NCI-H460 (cell line): ENCODE measurements around the gene TMEM222. TPM values are rescaled to one million over a fixed set of nuclear protein-coding genes. Genes with fewer than 3 reads are reported as not detected.
A peak's percentile ranks its signal among the peaks of the same experiment; 100 is the strongest.
"Not testable (repeated sequence)": the region's sequence is repeated elsewhere in the genome, so short reads cannot be mapped to it uniquely, and the experiment has no call there.

ENCODE experiments used
- DNase-seq: peaks from one replicate; pipeline ENCODE4 v3.0.0-alpha.2; 2016; ENCODE audit warnings: low read depth; ENCODE audit errors: extremely low read depth
- polyA plus RNA-seq: library from polyadenylated mRNA; depleted of rRNA; stranded (reverse); fragments of >200 nt; gene quantifications from 2 replicates; pipeline ENCODE4 v1.2.3, GENCODE V29; 2014; cell fraction: nucleus; rRNA removed
- total RNA-seq: library from RNA; depleted of rRNA; stranded (reverse); fragments of >200 nt; shearing (Covaris generic); gene quantifications from 2 replicates; pipeline ENCODE4 v1.2.3, GENCODE V29; 2014; rRNA removed

Gene TMEM222, protein sequence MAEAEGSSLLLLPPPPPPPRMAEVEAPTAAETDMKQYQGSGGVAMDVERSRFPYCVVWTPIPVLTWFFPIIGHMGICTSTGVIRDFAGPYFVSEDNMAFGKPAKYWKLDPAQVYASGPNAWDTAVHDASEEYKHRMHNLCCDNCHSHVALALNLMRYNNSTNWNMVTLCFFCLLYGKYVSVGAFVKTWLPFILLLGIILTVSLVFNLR
- 17.2 and 19.2 TPM in 2 replicates for total RNA-seq
- polyA plus RNA-seq, result 31.6 and 38.5 TPM in 2 replicates

DNA sequence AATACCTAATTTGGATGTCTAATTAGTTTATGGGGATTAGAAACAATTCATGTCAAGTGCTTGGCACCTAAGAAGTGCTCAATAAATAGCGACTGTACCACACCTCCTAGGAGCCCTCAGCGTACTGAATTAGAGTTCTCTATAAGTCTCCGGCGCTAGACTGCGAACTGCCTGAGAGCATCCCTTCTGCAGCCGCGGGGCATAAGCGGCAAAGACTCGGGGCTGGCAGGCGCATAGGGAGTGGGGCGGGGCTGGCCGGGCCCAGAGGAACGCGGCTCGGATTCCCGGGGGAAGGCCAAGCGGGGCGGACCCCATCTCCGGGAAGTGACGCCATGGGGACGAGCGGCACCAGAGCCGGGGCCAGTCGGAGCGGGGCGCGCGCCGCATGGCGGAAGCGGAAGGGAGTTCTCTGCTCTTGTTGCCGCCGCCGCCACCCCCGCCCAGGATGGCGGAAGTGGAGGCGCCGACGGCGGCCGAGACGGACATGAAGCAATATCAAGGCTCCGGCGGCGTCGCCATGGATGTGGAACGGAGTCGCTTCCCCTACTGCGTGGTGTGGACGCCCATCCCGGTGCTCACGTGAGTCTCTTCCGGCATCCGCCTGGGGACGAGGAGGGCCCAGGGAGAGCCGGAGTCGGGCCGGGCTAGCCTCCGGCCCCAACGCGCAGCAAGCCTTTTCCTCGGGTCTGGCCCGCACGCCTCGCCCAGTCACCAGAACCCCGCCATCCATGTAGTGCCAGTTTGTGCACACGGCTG is at the start of gene TMEM222:
Gene TMEM222, plus strand, starts transcription at position 351 of the 756 bp plus-strand sequence. Its CDS starts 35 bp downstream, at position 386.
- DNase-seq, result peak; percentile 89

DNA sequence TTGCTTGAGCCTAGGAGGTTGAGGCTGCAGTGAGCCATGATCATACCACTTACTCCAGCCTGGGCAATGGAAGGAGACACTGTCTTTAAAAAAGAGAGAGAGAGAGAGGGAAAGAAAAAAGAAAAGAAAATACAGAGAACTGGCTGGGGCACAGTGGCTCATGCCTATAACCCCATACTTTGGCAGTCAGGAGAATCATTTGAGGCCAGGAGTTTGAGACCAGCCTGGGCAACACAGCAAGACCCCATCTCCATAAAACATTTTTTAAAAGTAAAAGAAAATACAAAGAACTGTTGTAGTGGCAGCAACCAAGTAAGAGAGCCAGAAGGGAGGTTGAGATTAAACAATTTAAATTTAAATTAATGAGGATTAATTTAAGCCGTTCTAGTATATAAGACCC is 47.8 kb upstream of the TMEM222 start:
- no peak for DNase-seq

DNA sequence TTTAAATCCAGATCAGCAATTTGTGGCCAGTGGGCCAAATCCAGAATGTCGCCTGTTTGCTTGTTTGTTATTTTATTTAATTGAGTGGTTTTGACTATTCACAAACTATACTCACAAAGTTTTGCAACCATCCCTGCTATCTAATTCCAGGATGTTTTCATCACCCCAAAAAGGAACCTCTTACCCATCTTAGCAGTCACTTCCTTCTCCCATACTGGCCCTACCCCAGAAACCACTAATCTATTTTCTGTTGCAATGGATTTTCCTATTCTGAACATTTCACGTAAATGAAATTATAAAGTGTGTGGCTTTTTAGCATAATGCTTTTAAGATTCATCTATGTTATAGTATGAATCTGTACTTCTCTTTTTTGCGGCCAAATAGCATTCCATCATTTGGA is 46.3 kb upstream of the TMEM222 start:
- DNase-seq, result no peak

DNA sequence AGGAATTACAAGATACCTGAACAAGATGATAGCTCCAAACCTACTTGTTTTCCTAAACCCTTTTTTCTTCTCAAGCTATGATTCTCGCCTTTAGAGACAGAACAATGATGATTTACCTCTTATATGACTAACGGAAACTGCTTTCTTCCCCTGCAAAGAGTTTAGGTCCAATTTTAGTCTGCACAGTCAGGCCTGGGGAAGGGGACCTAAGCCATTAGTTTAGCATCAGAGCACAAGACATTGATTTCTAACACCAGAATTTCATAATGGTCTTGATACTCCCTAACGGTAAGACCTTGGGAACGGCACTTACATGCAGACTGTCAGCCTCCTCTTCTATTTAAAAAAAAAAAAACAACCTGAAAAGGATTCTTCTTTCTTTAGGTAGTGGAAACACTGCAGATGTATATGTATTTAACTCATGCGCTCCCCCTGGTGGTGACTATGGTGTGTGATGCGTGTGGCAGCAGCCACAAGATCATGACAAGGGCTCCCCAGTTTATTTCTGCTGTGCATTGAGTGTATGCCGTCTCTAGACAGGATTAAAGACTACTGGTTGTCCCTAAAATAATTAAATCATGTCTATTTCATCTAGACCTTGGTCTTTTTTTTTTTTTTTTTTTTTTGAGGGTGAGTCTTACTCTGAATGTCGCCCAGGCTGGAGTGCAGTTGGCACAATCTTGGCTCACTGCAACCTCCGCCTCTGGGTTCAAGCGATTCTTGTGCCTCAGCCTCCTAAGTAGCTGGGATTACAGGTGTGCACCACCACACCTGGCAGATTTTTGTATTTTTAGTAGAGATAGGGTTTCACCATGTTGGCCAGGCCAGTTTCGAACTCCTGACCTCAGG is 37.3 kb upstream of the TMEM222 start:
- peak; percentile 71 for DNase-seq

DNA sequence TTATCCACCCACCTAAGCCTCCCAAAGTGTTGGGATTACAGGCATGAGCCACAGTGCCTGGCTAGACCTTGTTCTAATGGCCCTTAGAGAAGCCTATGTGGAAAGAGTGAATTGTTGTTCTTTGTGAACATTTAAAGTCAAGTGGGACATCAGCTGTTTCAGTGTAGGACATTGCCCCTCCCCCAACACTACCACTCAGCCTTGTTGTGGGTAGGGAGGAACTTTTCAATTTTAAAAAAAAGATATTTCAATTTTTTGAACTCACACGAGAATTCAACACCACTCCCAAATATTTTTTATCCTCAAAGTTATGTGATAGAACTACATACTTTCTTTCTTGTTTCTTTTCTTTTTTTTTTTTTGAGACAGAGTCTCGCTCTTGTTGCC is 36.7 kb upstream of the TMEM222 start:
- no peak for DNase-seq

DNA sequence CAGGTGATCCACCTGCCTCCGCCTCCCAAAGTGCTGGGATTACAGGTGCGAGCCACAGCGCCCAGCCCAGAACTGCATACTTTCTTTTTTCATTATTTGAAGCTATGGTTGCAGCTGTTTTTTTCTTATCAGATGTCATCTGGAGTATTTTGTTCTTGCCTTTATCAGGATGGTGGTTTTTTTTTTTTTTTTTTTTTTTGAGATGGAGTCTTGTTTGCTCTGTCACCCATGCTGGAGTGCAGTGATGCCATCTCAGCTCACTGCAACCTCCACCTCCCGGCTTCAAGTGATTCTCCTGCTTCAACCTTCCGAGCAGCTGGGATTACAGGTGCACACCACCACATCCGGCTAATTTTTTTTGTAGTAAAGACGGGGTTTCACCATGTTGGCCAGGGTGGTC is 36.1 kb upstream of the TMEM222 start:
- DNase-seq, result not testable (repeated sequence)

DNA sequence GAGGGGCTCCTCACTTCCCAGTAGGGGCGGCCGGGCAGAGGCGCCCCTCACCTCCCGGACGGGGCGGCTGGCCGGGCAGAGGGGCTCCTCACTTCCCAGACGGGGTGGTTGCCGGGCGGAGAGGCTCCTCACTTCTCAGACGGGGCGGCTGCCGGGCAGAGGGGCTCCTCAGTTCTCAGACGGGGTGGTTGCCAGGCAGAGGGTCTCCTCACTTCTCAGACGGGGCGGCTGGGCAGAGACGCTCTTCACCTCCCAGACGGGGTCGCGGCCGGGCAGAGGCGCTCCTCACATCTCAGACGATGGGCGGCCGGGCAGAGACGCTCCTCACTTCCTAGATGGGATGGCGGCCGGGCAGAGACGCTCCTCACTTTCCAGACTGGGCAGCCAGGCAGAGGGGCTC is 32.8 kb upstream of the TMEM222 start:
- not testable (repeated sequence) for DNase-seq

DNA sequence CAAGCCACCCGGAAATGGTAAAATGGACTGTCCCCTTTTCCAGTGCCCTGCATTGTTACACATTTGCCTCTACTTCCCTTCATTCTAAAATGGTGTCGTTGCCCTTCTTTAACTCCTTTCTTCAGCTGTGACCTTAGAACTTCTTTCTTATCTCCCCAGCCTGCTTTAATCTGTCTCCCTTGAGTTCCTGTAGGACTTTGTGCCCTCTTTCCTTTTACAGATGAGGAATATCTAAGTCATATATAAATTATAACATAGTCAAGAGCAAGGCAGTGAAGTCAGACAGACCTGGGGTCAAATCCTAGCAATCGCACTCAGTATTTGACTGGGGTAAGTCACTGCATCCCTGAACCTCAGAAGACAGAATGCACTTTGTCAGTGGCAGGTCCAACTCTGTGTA is 31.4 kb upstream of the TMEM222 start:
- no peak for DNase-seq

DNA sequence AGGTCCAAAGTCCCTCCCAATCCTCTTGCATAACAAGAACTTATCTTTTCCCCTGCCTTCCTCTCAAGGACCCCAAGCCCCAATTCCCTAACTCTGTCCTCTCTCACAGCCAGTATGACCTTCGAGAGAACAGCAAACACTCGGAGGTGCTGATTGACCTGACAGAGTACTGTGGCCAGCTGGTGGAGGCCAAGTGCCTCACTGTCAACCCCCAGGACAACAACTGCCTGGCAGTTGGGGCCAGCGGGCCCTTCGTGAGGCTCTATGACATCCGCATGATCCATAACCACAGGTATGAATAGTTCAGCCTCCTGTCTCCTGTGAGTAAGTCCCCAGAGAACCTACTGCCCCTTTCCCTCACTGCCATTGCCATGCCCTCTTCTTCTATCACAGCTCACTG is 29.9 kb upstream of the TMEM222 start:
- no peak for DNase-seq

DNA sequence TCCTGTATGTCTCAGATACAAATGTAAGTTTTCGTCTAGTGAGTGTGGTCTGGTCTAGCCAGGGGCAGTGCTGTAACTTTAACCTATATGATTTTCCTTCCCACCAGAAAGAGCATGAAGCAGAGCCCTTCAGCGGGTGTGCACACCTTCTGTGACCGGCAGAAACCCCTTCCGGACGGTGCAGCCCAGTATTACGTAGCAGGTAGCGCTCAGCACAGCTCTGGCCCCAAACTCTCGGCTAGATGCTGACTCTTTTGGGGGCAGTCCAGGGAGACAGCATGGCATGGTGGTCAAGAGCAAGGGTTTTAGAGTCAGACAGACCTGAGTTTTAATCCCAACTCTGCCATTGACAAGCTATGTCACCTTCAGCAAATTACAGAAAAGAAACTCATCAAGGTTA is 28.0 kb upstream of the TMEM222 start:
- DNase-seq, result no peak

DNA sequence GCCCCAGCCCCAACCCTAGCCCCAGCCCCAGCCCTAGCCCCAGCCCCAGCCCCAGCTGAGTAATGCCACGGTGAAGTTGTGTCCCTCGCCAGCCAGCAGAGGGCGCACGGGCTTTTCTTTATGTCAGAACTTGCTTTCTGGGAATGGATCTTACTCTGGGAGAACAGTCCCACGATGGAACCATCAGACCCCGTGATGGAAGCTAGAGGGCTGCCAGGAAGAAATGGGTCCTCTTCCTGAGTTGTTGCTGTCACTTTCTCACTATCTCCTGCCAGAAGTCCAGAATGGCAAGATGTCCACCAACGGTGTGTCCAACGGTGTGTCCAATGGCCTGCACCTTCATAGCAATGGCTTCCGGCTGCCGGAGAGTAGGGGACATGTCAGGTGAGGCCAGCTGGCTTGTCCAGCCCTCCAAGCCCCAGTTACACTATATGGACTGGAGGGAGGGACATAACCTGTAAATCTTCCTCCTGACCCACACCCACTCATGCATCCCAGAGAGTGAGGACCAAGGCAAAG is 25.1 kb upstream of the TMEM222 start:
- DNase-seq, result peak; percentile 40

DNA sequence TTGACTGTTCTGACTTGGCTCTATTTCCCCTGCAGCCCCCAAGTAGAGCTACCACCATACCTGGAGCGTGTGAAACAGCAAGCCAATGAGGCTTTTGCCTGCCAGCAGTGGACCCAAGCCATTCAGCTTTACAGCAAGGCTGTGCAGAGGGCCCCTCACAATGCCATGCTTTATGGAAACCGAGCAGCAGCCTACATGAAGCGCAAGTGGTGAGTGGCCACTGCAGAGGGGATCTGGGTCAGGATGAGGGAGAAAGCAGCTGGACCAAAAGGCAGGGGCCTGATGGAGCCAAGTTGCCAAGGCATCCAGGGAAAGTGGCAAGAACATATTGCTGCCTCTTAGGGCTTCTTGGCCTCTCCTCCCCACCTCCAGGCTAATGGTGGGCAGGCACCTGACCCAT is 24.1 kb upstream of the TMEM222 start:
- no peak for DNase-seq

DNA sequence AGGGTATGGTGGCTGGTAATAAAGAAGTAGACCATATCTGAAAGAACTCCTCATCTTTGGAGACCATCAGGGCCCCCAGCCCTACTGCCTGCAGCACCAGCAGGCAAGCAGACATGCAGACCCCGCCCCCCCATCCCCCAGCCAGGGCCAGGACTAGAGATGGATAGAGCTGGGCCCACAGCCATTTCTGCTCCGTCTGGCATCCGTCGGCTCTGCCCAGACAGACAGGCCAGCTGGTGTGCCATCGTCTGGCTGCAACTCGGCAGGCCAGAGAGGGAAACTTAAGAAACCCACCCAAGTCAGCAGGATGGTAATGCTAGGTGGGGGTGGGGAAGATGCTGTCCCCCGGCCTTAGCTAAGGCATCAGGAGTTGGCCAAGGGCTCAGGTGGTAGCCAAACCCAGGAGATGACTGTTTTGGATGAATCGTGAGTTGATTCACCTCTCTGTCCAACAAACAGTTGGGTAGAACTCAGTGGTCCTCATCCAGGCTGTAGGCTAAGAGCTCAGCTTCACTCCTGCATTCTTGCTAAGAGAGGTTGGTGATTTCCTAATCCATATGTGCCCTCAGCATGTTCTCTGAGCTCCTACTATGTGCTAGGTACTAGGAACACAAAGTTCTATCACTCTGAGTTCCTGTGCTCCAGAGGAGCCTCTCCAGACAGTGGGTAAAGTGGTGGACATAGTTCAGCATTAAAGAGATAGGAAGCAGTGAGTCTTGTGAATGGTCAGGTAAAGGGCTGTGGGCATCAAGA is 23.2 kb upstream of the TMEM222 start:
- DNase-seq, result no peak

DNA sequence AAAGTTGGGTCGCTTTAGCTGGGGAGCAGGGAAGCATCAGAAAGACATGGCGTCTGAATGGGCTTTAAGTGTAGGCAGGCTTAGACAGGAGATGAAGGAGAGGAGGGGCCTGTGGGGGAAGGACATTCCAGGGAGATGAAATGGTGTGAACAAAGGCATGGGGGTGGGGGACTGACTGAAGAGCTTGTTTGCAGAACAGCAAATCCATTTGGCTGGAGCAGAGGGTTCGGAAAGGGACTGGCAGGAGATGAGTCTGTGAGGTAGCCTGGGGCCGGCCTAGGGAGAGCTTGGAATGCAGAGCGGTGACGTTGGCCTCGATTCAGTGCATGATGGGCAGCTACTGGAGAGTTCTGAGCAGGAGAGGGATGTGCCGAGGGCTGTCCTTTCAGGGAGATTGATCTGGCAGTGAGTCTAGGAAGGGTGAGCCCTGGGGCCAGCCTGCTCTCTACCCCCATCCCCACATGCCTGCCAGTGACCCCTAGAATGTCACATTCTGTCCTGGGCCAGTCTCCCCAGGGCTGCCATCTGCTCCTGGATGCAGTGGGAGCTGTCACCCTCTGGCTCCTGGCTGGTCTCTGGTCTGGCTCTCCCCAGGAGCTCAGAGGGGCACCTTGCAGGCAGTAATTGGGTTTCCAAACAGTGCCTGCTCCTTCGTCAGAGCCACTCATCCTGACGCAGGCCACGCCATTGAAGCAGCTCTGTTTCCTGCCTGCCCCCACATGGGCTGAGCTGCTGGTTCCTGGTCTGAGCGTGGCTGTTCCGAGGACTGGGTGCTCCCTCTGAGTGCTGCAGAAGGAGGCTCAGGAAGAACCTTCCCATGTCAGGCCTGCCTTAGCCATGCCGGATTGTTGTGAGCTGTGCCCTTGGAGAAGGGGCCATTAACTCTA is 22.3 kb upstream of the TMEM222 start:
- DNase-seq, result no peak

DNA sequence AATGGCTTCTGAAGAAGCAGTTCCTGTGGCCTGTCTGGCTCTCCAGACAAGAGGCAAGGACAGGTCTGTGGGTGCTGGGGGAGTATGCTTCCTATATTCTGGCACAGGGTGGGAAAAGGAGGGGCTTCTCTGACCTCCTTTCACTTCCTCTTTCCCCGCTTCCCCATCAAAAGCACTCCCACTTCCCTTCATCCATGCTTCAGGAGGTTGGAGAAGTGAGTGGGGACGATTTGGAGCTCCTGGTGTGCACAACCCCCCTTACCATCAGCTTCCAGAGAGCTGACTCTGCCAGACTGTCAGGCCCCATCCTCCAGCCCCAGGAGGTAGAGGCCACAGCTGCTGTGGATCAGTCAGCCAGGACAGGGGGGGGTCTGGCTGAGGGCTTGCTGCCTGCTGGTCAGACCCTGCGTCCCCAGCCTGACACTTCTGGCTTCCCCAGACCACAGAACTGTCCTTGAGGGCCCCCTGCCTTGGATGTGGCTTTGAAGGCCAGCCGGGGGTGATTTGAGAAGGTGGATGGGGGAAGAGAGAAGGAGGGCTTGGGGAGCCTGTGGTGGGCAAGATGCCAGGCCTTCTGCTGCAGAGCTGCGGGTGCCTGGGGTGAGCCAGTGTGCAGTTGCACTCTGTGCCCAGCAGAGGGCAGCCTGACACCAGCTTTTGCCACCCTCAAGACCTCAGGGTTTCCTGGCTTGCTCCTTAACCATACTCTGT is 21.5 kb upstream of the TMEM222 start:
- DNase-seq, result peak; percentile 78

DNA sequence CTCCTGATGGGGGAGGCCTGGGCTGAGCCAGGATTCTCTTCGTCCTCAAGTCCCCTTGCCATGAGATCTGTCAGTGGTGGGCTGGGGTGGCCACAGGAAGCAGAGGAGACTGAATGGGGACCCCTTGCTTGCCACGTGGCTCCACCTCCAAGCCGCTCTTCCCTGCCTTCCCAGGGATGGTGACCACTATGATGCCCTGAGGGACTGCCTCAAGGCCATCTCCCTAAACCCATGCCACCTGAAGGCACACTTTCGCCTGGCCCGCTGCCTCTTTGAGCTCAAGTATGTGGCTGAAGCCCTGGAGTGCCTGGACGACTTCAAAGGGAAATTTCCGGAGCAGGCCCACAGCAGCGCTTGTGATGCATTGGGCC is 20.9 kb upstream of the TMEM222 start:
- no peak for DNase-seq

DNA sequence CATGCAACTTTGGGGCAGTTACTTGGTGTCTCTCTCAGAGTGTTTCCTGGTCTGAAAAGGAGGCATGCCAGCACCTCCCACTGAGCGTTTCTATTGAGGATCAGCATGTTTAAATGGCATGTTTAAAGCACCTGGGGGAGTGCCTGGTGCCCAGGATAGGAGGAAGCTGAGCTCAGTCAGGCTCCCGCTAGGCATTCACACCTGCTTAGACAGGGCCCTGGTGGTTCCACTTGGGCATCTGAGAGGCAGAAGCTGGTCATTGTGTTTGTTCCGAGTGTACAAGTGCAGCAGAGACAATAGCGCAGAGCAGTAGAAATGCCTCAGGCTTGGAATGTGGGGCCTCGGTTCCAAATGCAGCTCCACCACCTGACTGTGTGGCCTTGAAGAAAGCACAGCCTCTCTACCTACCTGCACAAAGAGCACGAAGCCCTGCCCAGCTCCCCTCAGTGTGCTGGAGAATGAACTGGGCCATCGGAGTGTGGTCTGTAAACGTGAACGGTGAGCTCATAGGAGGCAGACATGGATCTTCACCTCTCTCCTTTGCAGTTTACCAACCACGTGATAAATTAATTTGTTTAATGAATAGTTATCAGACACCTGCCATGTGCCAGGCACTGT is 20.3 kb upstream of the TMEM222 start:
- no peak for DNase-seq

DNA sequence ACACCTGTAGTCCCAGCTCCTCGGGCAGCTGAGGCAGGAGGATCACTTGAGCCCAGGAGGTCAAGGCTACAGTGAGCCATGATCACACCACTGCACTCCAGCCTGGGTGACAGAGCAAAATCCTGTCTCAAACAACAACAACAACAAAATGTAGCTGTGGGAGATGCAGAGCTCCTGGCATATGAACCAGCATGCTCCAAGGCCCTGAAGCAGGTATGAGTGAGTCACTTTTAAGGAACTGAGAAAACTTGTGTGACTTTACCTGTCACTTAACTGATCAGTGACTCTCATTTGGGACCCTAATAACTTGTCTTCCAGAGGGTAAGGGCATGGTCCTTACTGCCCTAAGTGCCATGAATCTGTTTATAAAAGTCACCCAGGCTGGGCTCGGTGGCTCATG is 19.4 kb upstream of the TMEM222 start:
- DNase-seq, result no peak
